Lower lobe of right lung (tissue), 2 donors: ENCODE results near the gene HOXA6. TPM values are rescaled to one million over a fixed set of nuclear protein-coding genes. Genes with fewer than 3 reads are reported as not detected.

ENCODE experiments used
- ATAC-seq, 2 donors: fragments of 200-7000 bp; cut with Tn5 transposase; one replicate each; pipeline ENCODE4 v1.9.1; 2020 to 2022; ENCODE audit warnings: mild to moderate bottlenecking in 2 of 2, moderate library complexity in 2 of 2
- DNase-seq: peaks from one replicate; pipeline ENCODE4 v3.0.0-alpha.2; 2020
- H3K27ac ChIP-seq: fragments of 200-600 bp; one replicate; pipeline ENCODE4 v1.8.0; 2022
- H3K27me3 ChIP-seq: fragments of 200-600 bp; one replicate; pipeline ENCODE4 v1.8.0; 2022; ENCODE audit warnings: low read depth
- H3K36me3 ChIP-seq: fragments of 200-600 bp; one replicate; pipeline ENCODE4 v1.8.0; 2022; ENCODE audit warnings: mild to moderate bottlenecking
- H3K4me1 ChIP-seq: fragments of 200-600 bp; one replicate; pipeline ENCODE4 v1.8.0; 2022
- H3K4me3 ChIP-seq: fragments of 200-600 bp; one replicate; pipeline ENCODE4 v1.8.0; 2022; ENCODE audit warnings: mild to moderate bottlenecking
- H3K9me3 ChIP-seq: fragments of 200-600 bp; one replicate; pipeline ENCODE4 v1.8.0; 2022
- CTCF ChIP-seq: fragments of 200-600 bp; IDR thresholded peaks from one replicate; pipeline ENCODE4 v1.8.0; 2022; ENCODE audit warnings: antibody characterized with exemption, mild to moderate bottlenecking
- intact Hi-C: fragments of 100-400 bp; cut with DNase I; formaldehyde crosslinking; loops from one replicate; pipeline ENCODE4 v1.11.0; 2022
- total RNA-seq: library from RNA; stranded (reverse); fragmentation: NEBNext Ultra II Directional; extraction: Animal tissue kit (Norgen Biotek cat#: 25700); gene quantifications from one replicate; pipeline ENCODE4 v1.2.1, GENCODE V29; 2021
- donor health status: DM: no; HTN: yes; CAD: no; lungs with severe emphysema.

The HOXA6 gene
- total RNA-seq, 1 donor from 2014 or later = 4.6 TPM

GRCh38 chr7:27169658-27170425, 22.3 kb upstream of the HOXA6 start:
- Histone ChIP-seq H3K27me3 (peaks cover 100% of the 10 kb centered on the region), H3K4me1 (peaks cover 54% of the 10 kb centered on the region), H3K36me3 (no peaks in the 10 kb centered on the region), H3K27ac (no peak overlapping the region), H3K9me3 (no peaks in the 10 kb centered on the region), H3K4me3 (no peak overlapping the region)
- no peak for ATAC-seq
- intact Hi-C loops = no loop called here
- TF ChIP-seq CTCF = no peak
- peak; percentile 39 for DNase-seq

GRCh38 chr7:27168265-27168947, 20.8 kb upstream of the HOXA6 start:
- no peaks in the 10 kb centered on the region for H3K9me3 ChIP-seq
- H3K4me3 ChIP-seq = no peak overlapping the region
- ATAC-seq (no peak), DNase-seq (peak; percentile 42)
- no peak overlapping the region for H3K27ac ChIP-seq
- H3K4me1 ChIP-seq = peaks cover 52% of the 10 kb centered on the region
- H3K27me3 ChIP-seq = peaks cover 100% of the 10 kb centered on the region
- TF ChIP-seq CTCF = no peak
- H3K36me3 ChIP-seq = no peaks in the 10 kb centered on the region
- intact Hi-C loops = no loop called here

GRCh38 chr7:27167916-27168264, 20.3 kb upstream of the HOXA6 start:
- Histone ChIP-seq H3K27me3 (peaks cover 100% of the 10 kb centered on the region), H3K27ac (no peak overlapping the region), H3K9me3 (no peaks in the 10 kb centered on the region), H3K4me3 (no peak overlapping the region), H3K4me1 (peaks cover 47% of the 10 kb centered on the region), H3K36me3 (no peaks in the 10 kb centered on the region)
- intact Hi-C loops = no loop called here
- TF ChIP-seq CTCF = no peak
- ATAC-seq (no peak), DNase-seq (no peak)

GRCh38 chr7:27166531-27167505, 19.2 kb upstream of the HOXA6 start:
- Histone ChIP-seq H3K4me1 (peaks cover 36% of the 10 kb centered on the region), H3K27me3 (peaks cover 100% of the 10 kb centered on the region), H3K27ac (no peak overlapping the region), H3K4me3 (peak overlapping the region; percentile 50), H3K9me3 (no peaks in the 10 kb centered on the region), H3K36me3 (no peaks in the 10 kb centered on the region)
- peak; percentile 48 for DNase-seq
- ATAC-seq = no peak
- no peak for TF ChIP-seq CTCF
- intact Hi-C loops = no loop called here

GRCh38 chr7:27165996-27166530, 18.5 kb upstream of the HOXA6 start:
- H3K36me3 ChIP-seq = no peaks in the 10 kb centered on the region
- peaks cover 42% of the 10 kb centered on the region for H3K4me1 ChIP-seq
- H3K4me3 ChIP-seq = peak overlapping the region; percentile 50
- no peak overlapping the region for H3K27ac ChIP-seq
- peak; percentile 43 for DNase-seq
- peaks cover 99% of the 10 kb centered on the region for H3K27me3 ChIP-seq
- H3K9me3 ChIP-seq = no peaks in the 10 kb centered on the region
- no peak for ATAC-seq
- TF ChIP-seq CTCF = no peak
- intact Hi-C loops = no loop called here
